Lower lobe of right lung (tissue), 2 donors: ENCODE data around the gene VPS45. TPM values are rescaled to one million over a fixed set of nuclear protein-coding genes. Genes with fewer than 3 reads are reported as not detected.

Source experiments
- ATAC-seq, 2 donors: fragments of 200-7000 bp; cut with Tn5 transposase; one replicate each; pipeline ENCODE4 v1.9.1; 2020 to 2022; ENCODE audit warnings: mild to moderate bottlenecking in 2 of 2, moderate library complexity in 2 of 2
- DNase-seq: peaks from one replicate; pipeline ENCODE4 v3.0.0-alpha.2; 2020
- H3K27ac ChIP-seq: fragments of 200-600 bp; one replicate; pipeline ENCODE4 v1.8.0; 2022
- H3K27me3 ChIP-seq: fragments of 200-600 bp; one replicate; pipeline ENCODE4 v1.8.0; 2022; ENCODE audit warnings: low read depth
- H3K36me3 ChIP-seq: fragments of 200-600 bp; one replicate; pipeline ENCODE4 v1.8.0; 2022; ENCODE audit warnings: mild to moderate bottlenecking
- H3K4me1 ChIP-seq: fragments of 200-600 bp; one replicate; pipeline ENCODE4 v1.8.0; 2022
- H3K4me3 ChIP-seq: fragments of 200-600 bp; one replicate; pipeline ENCODE4 v1.8.0; 2022; ENCODE audit warnings: mild to moderate bottlenecking
- H3K9me3 ChIP-seq: fragments of 200-600 bp; one replicate; pipeline ENCODE4 v1.8.0; 2022
- intact Hi-C: fragments of 100-400 bp; cut with DNase I; formaldehyde crosslinking; loops from one replicate; pipeline ENCODE4 v1.11.0; 2022
- total RNA-seq: library from RNA; stranded (reverse); fragmentation: NEBNext Ultra II Directional; extraction: Animal tissue kit (Norgen Biotek cat#: 25700); gene quantifications from one replicate; pipeline ENCODE4 v1.2.1, GENCODE V29; 2021
- TF ChIP-seq, protein P1 (sequence below): fragments of 200-600 bp; IDR thresholded peaks from one replicate; pipeline ENCODE4 v1.8.0; 2022; ENCODE audit warnings: antibody characterized with exemption, mild to moderate bottlenecking
- donor health status: DM: no; HTN: yes; CAD: no; lungs with severe emphysema.

Gene VPS45
- total RNA-seq, 1 donor from 2014 or later: 36.1 TPM

DNA sequence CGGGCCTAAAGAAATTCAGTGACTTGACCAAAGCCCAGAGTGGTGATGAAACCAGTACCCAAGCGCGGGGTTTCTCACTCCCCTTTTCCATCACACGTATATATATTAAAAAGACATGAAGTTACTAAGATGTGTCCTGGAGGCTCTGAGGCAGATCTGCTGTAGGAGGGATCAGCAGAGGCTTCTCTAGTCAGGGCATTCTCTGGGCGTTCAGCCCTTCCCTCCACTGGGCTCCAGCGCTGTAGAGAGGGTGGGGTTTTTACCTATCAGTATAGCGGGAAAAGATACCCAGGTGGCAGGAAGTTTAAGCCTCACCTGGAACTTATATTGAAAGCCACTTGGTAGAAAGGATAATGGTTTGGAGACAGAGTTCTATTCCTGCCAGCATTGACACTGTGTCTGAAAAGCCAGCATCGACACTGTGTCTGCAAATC, 81.3 kb downstream of the VPS45 start:
- Histone ChIP-seq H3K36me3 (peaks cover 9% of the 10 kb centered on the region), H3K27me3 (no peaks in the 10 kb centered on the region), H3K4me3 (peak overlapping the region; percentile 74), H3K4me1 (peaks cover 36% of the 10 kb centered on the region), H3K9me3 (no peaks in the 10 kb centered on the region), H3K27ac (peak overlapping the region; percentile 88)
- DNase-seq (no peak), ATAC-seq (no peak)
- intact Hi-C loops: no loop called here
- TF ChIP-seq, protein P1, sequence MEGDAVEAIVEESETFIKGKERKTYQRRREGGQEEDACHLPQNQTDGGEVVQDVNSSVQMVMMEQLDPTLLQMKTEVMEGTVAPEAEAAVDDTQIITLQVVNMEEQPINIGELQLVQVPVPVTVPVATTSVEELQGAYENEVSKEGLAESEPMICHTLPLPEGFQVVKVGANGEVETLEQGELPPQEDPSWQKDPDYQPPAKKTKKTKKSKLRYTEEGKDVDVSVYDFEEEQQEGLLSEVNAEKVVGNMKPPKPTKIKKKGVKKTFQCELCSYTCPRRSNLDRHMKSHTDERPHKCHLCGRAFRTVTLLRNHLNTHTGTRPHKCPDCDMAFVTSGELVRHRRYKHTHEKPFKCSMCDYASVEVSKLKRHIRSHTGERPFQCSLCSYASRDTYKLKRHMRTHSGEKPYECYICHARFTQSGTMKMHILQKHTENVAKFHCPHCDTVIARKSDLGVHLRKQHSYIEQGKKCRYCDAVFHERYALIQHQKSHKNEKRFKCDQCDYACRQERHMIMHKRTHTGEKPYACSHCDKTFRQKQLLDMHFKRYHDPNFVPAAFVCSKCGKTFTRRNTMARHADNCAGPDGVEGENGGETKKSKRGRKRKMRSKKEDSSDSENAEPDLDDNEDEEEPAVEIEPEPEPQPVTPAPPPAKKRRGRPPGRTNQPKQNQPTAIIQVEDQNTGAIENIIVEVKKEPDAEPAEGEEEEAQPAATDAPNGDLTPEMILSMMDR: no peak

DNA sequence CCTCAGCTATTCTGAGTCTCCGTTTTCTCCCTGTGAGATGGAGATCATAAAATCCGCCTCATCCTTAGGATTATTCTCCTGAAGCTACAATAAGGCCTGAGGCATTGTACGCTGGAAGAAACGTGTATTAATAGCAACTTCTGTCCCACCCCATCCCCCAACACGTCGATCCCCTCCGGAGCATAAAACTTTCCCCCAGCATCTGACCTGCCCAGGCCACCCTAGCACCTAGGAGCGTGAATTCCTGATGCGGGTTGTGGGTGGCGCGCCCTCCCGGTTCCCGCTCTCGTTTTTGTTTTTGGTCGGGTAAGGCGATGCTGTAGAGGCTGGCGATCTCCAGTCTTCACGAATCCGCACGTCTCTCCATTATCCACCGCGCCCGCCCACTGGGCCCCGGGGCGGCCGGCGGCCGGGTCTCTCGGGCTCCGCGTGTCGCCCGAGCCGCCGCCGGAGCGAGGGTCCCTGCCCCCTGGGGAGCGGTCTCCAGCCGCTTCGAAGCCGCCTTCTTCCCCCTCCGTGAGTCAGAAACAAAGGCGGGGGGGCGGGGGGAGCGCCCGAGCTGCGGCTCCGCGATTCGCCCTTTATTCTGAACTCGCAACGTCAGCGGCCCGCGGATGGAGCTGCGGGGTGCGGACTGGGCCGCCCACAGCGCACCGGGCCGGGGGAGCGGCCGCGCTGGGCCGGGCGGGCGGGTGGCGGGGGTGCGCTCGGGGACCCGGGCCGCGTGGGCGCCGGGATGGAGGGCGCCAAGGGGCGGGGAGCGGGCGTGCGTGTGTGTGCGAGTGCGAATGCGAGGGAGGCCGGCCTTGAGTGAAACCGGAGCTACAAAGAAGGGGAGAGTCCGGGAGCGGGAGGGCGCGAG, 81.9 kb downstream of the VPS45 start, which contains the start of gene PLEKHO1:
Gene PLEKHO1, plus strand, starts transcription at position 646 of the 862 bp plus-strand sequence. CDS start 342 bp downstream, outside the sequence.
- peak within 1 kb of the TSS; percentile 88 for H3K27ac ChIP-seq

DNA sequence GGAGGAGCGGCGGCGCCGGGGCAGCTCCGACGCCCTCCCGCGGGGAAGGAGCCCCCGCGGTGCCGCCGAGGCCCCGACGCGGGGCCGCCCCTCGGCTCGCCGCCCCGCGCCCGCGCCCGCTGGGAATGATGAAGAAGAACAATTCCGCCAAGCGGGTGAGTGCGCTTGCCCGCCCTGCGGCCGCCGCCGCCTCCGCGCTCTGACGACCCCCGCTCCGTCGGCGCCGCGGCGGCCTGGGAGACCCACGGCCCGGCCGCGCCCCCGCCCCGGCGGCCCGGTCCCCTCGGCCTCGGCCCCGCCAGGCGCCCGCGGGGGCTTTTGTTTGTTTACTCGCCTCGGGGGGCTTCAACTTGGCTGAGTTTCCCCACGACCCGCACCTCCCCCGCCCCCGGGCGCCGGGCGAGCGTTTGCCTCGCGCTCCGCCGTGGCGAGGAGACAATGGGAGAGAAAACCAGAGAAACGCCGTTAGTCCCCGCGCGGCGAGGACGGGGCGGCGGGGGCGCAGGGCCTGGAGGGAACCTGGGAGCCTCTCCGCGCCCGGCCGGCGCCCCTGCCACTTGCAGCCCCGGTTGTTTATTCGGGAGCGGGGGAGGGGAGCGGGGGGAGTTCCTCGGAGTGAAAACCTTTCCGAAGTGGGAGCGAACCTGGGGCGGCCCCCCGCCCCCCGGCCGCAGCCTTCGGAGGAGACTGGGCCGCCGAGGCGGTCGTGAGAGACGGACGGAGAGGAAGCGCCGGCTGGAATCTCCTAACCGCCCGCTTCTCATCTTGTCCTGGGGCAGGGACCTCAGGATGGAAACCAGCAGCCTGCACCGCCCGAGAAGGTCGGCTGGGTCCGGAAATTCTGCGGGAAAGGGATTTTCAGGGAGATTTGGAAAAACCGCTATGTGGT, 82.8 kb downstream of the VPS45 start:
- intact Hi-C loops: no loop called here
- peak in 1 of 2 donors; percentile 15 for ATAC-seq
- H3K9me3 ChIP-seq: no peaks in the 10 kb centered on the region
- H3K36me3 ChIP-seq: peaks cover 24% of the 10 kb centered on the region
- no peaks in the 10 kb centered on the region for H3K27me3 ChIP-seq
- peak overlapping the region; percentile 74 for H3K4me3 ChIP-seq
- TF ChIP-seq, protein P1: no peak
- peak; percentile 61 for DNase-seq
- peaks cover 41% of the 10 kb centered on the region for H3K4me1 ChIP-seq
- H3K27ac ChIP-seq: peak overlapping the region; percentile 88

More for the DNA sequence above, 81.9 kb downstream of the VPS45 start, which contains the start of gene PLEKHO1:
- intact Hi-C loops: no loop called here
- peak; percentile 88 to 89 for ATAC-seq
- H3K27me3 ChIP-seq: no peaks in the 10 kb centered on the region
- peaks cover 15% of the 10 kb centered on the region for H3K36me3 ChIP-seq
- TF ChIP-seq, protein P1: no peak
- H3K4me1 ChIP-seq: peaks cover 41% of the 10 kb centered on the region
- H3K4me3 ChIP-seq: peak within 1 kb of the TSS; percentile 74
- peak; percentile 89 for DNase-seq
- H3K9me3 ChIP-seq: no peaks in the 10 kb centered on the region

DNA sequence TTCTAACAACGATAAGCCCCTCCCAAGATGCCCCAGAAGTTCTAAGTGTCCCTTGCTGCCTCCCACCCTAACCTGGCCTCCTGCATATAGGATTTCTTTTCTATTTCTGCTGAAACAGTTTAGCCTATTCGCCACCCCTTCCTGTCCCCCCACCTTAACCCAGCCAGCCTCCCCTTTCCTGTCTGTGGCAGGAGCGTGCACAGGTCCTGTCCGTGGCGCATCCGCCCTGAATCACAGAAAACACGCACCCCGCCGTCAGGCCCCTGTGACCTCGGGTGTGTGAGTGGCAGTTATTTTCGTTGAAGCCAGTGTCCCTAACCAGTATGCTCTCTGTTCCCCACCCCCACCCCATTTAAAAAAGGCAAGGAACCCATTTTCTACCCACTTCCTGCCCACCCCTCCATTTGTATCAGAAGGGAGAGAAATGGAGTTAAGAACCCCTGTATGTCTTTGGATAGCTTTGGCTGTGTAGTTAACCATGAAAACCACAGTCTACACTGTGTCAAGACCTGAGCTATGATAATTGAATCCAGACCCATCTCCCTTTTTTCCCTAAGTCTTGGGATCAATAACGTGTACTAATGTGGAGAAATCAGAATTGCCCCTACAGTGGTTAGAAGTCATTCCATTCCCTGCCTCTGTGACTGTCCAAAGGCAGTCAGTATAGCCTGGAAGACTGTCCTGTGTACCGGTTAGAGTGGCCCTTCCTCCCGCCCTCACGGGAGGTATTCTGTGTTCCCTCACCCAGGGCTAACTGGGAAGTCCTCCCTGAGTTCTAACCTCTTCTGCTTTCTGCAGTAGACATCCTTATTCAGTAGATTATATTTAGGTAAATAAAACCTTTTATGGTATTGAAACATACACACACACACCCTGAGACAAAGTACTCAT, 84.0 kb downstream of the VPS45 start:
- TF ChIP-seq, protein P1: no peak
- DNase-seq (no peak), ATAC-seq (peak; percentile 35 to 40)
- H3K27me3 ChIP-seq: no peaks in the 10 kb centered on the region
- peaks cover 41% of the 10 kb centered on the region for H3K4me1 ChIP-seq
- intact Hi-C loops: no loop called here
- H3K9me3 ChIP-seq: no peaks in the 10 kb centered on the region
- peak overlapping the region; percentile 88 for H3K27ac ChIP-seq
- peak overlapping the region; percentile 74 for H3K4me3 ChIP-seq
- peaks cover 36% of the 10 kb centered on the region for H3K36me3 ChIP-seq
